PFSK-1 (cell line): ENCODE results near the gene PTPN21.

ENCODE experiments used
- POLR2AphosphoS5 ChIP-seq: IDR thresholded peaks from 2 replicates; pipeline ENCODE4 v1.6.1; 2012; ENCODE audit warnings: low read depth, mild to moderate bottlenecking, control low read depth, low read length, moderate library complexity
- SIN3A ChIP-seq: IDR thresholded peaks from 2 replicates; pipeline ENCODE4 v1.6.1; 2012; ENCODE audit warnings: mild to moderate bottlenecking, low read length, moderate library complexity, borderline replicate concordance; ENCODE audit not compliant: insufficient read depth
- TAF1 ChIP-seq: IDR thresholded peaks from 2 replicates; pipeline ENCODE4 v1.6.1; 2012; ENCODE audit warnings: low read length, control low read depth, borderline replicate concordance; ENCODE audit not compliant: insufficient read depth

DNA sequence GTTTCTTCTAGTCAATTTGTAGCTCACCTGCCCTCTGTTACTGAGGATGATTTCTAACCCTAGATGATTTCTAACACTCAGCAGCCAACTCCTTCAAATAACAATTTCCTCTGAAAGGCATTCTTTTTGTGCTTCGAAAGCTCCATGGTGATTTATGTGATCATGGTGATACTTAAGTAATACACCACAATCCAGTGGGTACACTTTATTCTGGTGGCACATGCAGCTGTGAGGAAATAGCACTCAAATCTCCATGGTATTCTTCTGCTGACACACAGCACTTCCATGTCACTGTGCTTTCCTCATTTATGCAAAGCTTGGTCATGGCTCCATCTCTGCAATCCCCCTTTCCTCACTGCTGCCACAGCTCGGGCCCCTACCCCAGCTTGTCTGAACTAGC, 73.7 kb downstream of the PTPN21 start:
- no peak for TF ChIP-seq POLR2AphosphoS5
- no peak for TF ChIP-seq SIN3A
- TF ChIP-seq TAF1 = no peak
